AG04449 (cell line): ENCODE data around the gene PCBP3.

ENCODE experiments used
- CTCF ChIA-PET: fragments of 350-600 bp; formaldehyde crosslinking; extraction: SDS; loops from one replicate; lab custom pipeline; 2021; ENCODE audit warnings: antibody characterized with exemption; lab: Yijun Ruan, JAX
- POLR2A ChIA-PET: fragments of 400-600, 350-600 bp; formaldehyde crosslinking; extraction: SDS; loops from one replicate; lab custom pipeline; 2020; ENCODE audit warnings: antibody characterized with exemption, inconsistent platforms; lab: Yijun Ruan, JAX
- DNase-seq: peaks from one replicate; pipeline ENCODE4 v3.0.0-alpha.2; 2010; ENCODE audit warnings: low read depth, low spot score
- H3K4me3 ChIP-seq: 2 replicates; pipeline ENCODE4 v1.5.1; 2011; ENCODE audit warnings: low read depth, mild to moderate bottlenecking, control low read depth, low read length
- TF ChIP-seq, protein P1 (sequence below): IDR thresholded peaks from one replicate; pipeline ENCODE4 v1.5.1; 2011; ENCODE audit warnings: mild to moderate bottlenecking, moderate library complexity, low read length, control low read depth, inconsistent platforms; ENCODE audit not compliant: insufficient read depth; ENCODE audit errors: missing control alignments

PCBP3 gene

DNA sequence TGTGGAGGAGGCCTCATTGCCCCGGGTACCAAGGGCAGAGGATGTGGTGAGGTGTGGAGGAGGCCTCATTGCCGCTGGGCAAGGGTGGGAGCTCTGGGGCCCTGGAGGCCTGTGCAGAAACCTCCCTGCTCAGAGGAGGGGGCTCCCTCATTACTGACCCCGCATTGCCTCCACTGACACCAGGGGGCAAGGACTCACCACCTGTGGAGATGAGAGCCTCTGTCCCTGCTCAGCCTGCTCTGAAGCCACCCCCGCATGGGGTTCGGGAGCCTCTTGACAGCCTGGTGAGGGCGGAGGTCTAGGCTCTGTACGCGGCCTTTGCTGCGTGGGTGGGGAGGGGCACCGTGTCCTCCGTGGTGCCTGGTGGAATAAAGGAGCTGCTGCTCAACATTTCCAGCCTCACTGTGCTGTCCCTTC lies 243.1 kb downstream of the PCBP3 start:
- TF ChIP-seq, protein P1, sequence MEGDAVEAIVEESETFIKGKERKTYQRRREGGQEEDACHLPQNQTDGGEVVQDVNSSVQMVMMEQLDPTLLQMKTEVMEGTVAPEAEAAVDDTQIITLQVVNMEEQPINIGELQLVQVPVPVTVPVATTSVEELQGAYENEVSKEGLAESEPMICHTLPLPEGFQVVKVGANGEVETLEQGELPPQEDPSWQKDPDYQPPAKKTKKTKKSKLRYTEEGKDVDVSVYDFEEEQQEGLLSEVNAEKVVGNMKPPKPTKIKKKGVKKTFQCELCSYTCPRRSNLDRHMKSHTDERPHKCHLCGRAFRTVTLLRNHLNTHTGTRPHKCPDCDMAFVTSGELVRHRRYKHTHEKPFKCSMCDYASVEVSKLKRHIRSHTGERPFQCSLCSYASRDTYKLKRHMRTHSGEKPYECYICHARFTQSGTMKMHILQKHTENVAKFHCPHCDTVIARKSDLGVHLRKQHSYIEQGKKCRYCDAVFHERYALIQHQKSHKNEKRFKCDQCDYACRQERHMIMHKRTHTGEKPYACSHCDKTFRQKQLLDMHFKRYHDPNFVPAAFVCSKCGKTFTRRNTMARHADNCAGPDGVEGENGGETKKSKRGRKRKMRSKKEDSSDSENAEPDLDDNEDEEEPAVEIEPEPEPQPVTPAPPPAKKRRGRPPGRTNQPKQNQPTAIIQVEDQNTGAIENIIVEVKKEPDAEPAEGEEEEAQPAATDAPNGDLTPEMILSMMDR = no peak
- CTCF ChIA-PET = interaction anchor here (1.0 to 1.4 kb wide), 2 partner anchors 36 to 331 kb away, joined by 3 to 6 read pairs; no protein-coding TSS in a partner anchor
- DNase-seq = no peak
- H3K4me3 ChIP-seq = no peak overlapping the region
- POLR2A ChIA-PET = no interaction called here

DNA sequence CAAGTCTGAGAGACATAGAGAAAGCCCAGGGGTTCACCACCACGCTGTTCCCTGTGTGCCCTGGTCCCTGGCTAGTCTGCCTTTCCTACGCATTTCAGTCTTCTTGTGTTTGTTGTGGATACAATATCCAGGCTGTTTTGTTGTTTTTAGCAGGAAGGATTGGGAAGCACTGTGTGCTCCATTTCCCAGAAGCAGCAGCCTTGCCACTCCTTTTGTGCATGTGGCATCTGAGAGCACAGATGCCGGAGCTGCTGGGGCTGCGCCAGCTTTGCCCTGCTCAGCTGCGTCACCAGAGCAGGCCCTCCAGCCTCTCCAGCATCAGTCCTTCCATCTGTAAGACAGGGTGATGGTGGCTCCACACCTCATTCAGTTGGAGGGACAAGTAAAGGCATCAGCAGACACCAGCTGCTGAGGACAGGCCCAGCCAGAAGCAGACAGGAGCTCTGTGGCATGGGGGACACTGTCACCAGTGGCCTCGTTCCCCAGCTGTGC lies 243.6 kb downstream of the PCBP3 start:
- DNase-seq = no peak
- ChIA-PET POLR2A (no interaction called here), CTCF (interaction anchor here (1.0 to 1.4 kb wide), 2 partner anchors 35 to 331 kb away, joined by 3 to 6 read pairs; no protein-coding TSS in a partner anchor)
- TF ChIP-seq, protein P1 = no peak
- H3K4me3 ChIP-seq = no peak overlapping the region

DNA sequence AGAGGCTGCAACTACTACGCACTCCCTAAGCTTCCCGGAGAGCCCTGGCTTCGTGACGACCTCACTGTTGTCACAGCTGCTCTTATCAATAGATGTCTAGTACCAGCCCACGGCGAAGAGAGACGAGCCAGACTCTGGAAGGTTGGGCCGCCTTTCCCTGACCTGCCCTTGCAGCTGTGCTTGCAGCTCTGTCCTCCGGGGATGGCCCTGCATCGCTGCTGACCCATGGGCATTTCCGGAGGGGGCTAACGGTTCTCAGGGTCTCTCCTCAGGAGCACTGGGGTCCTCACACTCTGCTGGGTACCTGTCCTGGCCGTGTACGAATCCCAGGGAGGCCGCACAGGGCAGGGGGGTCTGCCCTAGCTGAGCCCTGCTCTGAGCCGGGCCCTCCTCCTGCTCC lies 244.3 kb downstream of the PCBP3 start:
- POLR2A ChIA-PET = no interaction called here

DNA sequence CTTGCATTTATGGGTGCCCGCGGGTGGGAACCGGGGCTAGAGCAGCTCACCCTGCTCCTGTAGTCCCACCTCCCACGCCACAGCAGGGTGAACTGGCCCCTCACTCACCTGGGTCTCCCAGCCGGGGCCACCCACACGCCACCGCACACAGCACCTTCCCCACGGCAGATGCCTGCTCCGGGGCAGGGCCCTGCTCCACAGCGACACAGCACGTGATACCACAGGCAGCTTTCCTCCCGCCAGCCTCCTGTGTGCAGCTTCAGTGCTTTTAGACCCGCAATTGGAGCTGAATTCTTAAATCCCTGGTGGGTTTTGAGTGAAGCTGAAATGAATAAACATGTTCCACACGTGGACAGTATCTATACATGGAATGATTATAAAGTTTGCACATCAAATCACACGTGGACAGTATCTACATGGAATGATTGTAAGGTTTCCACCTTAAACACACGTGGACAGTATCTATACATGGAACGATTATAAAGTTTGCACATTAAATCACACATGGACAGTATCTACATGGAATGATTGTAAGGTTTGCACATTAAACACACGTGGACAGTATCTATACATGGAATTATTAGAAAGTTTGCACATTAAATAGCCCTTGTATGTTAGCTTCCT lies 245.0 kb downstream of the PCBP3 start:
- ChIA-PET POLR2A (no interaction called here), CTCF (interaction anchor here (1.4 to 2.7 kb wide), 2 partner anchors 8 to 34 kb away, joined by 3 to 24 read pairs; no protein-coding TSS in a partner anchor)
- no peak for DNase-seq
- TF ChIP-seq, protein P1 = no peak
- H3K4me3 ChIP-seq = no peak overlapping the region

More for the DNA sequence above, 244.3 kb downstream of the PCBP3 start:
- DNase-seq = no peak
- CTCF ChIA-PET = interaction anchor here (1.4 to 2.7 kb wide), 2 partner anchors 7 to 332 kb away, joined by 3 to 24 read pairs; no protein-coding TSS in a partner anchor
- TF ChIP-seq, protein P1 = no peak
- H3K4me3 ChIP-seq = no peak overlapping the region

DNA sequence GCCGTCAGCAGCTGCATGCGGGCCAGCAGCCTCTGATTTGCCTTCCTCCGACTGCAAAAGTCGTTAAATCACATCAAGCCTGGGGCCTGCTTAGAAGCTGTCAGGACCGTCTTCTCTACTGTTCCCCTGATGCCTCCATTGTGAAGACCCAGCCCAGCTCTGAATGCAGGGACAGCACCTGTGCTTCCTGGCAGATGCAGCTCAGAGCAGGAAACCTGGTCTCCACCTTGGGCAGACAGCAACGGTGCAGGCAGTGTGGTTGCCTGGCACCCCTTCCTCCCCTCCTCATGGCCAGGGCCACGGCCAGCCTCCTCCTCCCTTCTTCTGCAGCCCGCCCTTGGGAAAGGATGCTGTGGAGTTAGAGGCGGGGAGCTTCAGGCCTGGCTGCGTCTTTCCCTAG lies 245.7 kb downstream of the PCBP3 start:
- TF ChIP-seq, protein P1 = no peak
- ChIA-PET POLR2A (no interaction called here), CTCF (interaction anchor here (1.0 to 2.7 kb wide), 5 partner anchors 9 to 333 kb away, joined by 3 to 24 read pairs (median 3); no protein-coding TSS in a partner anchor)
- no peak for DNase-seq
- no peak overlapping the region for H3K4me3 ChIP-seq

DNA sequence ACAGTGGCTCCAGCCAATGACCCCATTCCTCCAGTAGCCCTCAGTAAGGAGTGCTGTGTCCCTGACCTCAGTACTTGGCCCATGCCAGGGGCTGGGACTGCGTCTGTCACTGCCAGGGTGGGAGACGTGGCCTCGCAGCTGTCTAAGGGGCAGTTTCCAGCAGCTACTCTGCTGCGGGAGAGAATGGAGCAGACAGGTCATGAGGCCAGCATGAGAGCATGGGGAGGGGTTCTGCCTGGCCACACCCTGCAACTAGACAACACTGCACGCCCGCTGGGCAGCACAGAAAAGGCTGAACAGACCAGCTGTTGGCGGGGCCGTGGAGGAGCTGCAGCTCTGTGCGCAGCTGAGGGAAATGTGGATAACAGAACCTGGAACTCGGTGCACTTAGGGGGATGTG lies 246.4 kb downstream of the PCBP3 start:
- CTCF ChIA-PET = interaction anchor here (1.0 to 2.7 kb wide), 5 partner anchors 9 to 334 kb away, joined by 3 to 24 read pairs (median 3); no protein-coding TSS in a partner anchor
- TF ChIP-seq, protein P1 = no peak
- POLR2A ChIA-PET = no interaction called here
- H3K4me3 ChIP-seq = no peak overlapping the region
- DNase-seq = no peak
